Stimulated activated CD8-positive, alpha-beta memory T cell treated with anti-CD3 and anti-CD28 coated beads, Interleukin-7, amount 100 ng/mL, for 24 hours (primary cell): ENCODE results near the gene MDH1B.

Experiments used
- DNase-seq: peaks from one replicate; pipeline ENCODE4 v3.0.0-alpha.2; 2020; ENCODE audit warnings: low read depth

MDH1B gene

GRCh38 chr2:206693399-206694137 lies 71.6 kb downstream of the MDH1B start:
- DNase-seq = no peak

GRCh38 chr2:206692971-206693370 lies 72.2 kb downstream of the MDH1B start:
- no peak for DNase-seq

GRCh38 chr2:206688990-206689389 lies 76.1 kb downstream of the MDH1B start:
- no peak for DNase-seq

- no peak for DNase-seq
Measured at GRCh38 chr2:206688453-206688852, 76.7 kb downstream of the MDH1B start.
